Hepatocyte (in vitro differentiated cells): Measurements from ENCODE around the gene OSBPL2. TPM values are rescaled to one million over a fixed set of nuclear protein-coding genes. Genes with fewer than 3 reads are reported as not detected.
A peak's percentile ranks its signal among the peaks of the same experiment; 100 is the strongest.

ENCODE experiments used
- DNase-seq: peaks from one replicate; pipeline ENCODE4 v3.0.0-alpha.2; 2016; ENCODE audit warnings: low spot score
- H2AFZ ChIP-seq: fragments of 200-600 bp; sonication (generic); 2 replicates; pipeline ENCODE4 v1.6.0; 2016; ENCODE audit warnings: antibody characterized with exemption, mild to moderate bottlenecking
- H3K27ac ChIP-seq: fragments of 200-600 bp; sonication (generic); 2 replicates; pipeline ENCODE4 v1.5.1; 2016; ENCODE audit warnings: mild to moderate bottlenecking
- H3K27me3 ChIP-seq: fragments of 200-600 bp; sonication (generic); 2 replicates; pipeline ENCODE4 v1.6.1; 2016
- H3K36me3 ChIP-seq: fragments of 200-600 bp; sonication (generic); replicated peaks from 2 replicates; pipeline ENCODE4 v1.5.1; 2016; ENCODE audit warnings: low read depth; ENCODE audit not compliant: insufficient read depth
- H3K4me1 ChIP-seq: fragments of 200-600 bp; sonication (generic); 2 replicates; pipeline ENCODE4 v1.5.1; 2016; ENCODE audit warnings: mild to moderate bottlenecking, moderate library complexity; ENCODE audit not compliant: insufficient read depth
- H3K4me2 ChIP-seq: fragments of 200-600 bp; sonication (generic); 2 replicates; pipeline ENCODE4 v1.6.0; 2016
- H3K4me3 ChIP-seq: fragments of 200-600 bp; sonication (generic); 2 replicates; pipeline ENCODE4 v1.5.1; 2016; ENCODE audit warnings: mild to moderate bottlenecking
- H3K79me2 ChIP-seq: fragments of 200-600 bp; sonication (generic); 2 replicates; pipeline ENCODE4 v1.6.0; 2017; ENCODE audit warnings: mild to moderate bottlenecking
- H3K9me2 ChIP-seq: fragments of 200-600 bp; sonication (generic); replicated peaks from 2 replicates; pipeline ENCODE4 v1.6.0; 2017; ENCODE audit warnings: mild to moderate bottlenecking; ENCODE audit not compliant: insufficient read depth
- H3K9me3 ChIP-seq: fragments of 200-600 bp; sonication (generic); 2 replicates; pipeline ENCODE4 v1.5.1; 2016; ENCODE audit warnings: low read depth, mild to moderate bottlenecking
- H4K20me1 ChIP-seq: fragments of 200-600 bp; sonication (generic); 2 replicates; pipeline ENCODE4 v1.6.0; 2016; ENCODE audit warnings: mild to moderate bottlenecking; ENCODE audit not compliant: insufficient read depth, poor library complexity, severe bottlenecking
- EZH2 ChIP-seq: fragments of 200-600 bp; sonication (generic); IDR thresholded peaks from 2 replicates; pipeline ENCODE4 v1.6.1; 2016; ENCODE audit warnings: antibody characterized with exemption, mild to moderate bottlenecking, borderline replicate concordance
- EZH2phosphoT487 ChIP-seq: fragments of 200-600 bp; sonication (generic); IDR thresholded peaks from one replicate; pipeline ENCODE4 v1.6.1; 2018; ENCODE audit warnings: antibody characterized with exemption, mild to moderate bottlenecking, low read depth, moderate library complexity; ENCODE audit not compliant: unreplicated experiment, severe bottlenecking
- WGBS: methylation state at CpG from one replicate; pipeline ENCODE4 v1.1.6; 2016; ENCODE audit warnings: low lambda C conversion rate; ENCODE audit errors: missing lambda C conversion rate; 5-methylcytosine and 5-hydroxymethylcytosine counted together
- polyA plus RNA-seq: library from polyadenylated mRNA; unstranded; fragments of >200 nt; fragmentation: Nextera tagmentation; extraction: Ambion mirVana; gene quantifications from 2 replicates; pipeline ENCODE4 v1.2.1, GENCODE V29; 2016
- total RNA-seq: library from RNA; depleted of rRNA; stranded (reverse); fragments of >200 nt; gene quantifications from 2 replicates; pipeline ENCODE4 v1.2.3, GENCODE V29; 2014
- TF ChIP-seq, protein P1 (sequence below): fragments of 200-600 bp; sonication (generic); IDR thresholded peaks from 2 replicates; pipeline ENCODE4 v1.5.1; 2016; ENCODE audit warnings: antibody characterized with exemption, mild to moderate bottlenecking; ENCODE audit not compliant: poor library complexity

Gene OSBPL2
- total RNA-seq (37.0 and 40.5 TPM in 2 replicates), polyA plus RNA-seq (39.6 and 45.9 TPM in 2 replicates)

DNA sequence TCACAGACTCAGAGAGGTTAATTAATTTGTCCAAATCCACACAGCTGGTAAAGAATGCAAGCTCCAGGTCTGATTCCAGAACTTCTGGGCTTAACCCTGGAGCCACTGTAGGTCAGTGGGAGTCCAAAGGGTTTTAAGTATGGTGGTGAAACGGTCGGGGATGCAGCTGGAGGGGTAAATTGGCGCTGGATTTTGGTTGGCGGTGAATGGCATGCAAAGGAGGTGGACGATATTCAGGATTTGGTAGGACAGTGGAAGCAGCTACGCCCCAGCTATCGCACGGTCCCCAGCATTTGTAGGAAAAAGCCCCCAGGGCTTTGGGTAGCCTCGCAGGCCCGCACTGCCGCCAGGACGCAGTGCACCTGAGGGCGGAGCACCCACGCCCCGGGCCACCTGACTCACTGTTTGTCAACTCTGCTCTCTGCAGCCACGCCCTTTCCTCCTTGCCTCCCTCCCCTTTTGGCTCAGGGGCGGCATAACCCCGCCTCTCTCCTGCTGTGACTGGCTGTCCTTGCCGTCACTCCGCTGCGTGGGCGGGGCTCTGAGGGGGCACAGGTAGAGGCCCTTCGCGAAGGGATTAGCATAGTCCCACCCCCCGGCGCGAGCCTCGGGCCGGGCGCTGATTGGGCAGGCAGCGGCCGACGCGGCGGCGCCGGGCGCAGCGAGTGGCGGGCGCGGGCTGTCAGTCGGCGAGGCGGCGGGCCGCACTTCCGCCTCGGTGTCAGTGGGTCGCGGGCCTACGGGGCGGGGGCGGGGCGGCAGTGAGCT is at the start of gene OSBPL2:
Gene OSBPL2, plus strand, starts transcription at position 721 of the 768 bp plus-strand sequence. CDS start 17,664 bp downstream, outside the sequence.
- Histone ChIP-seq H3K36me3 (no peaks in the 10 kb centered on the region), H2AFZ (peak within 1 kb of the TSS; percentile 59), H3K9me3 (no peaks in the 10 kb centered on the region), H3K27ac (peak within 1 kb of the TSS; percentile 91), H3K4me2 (peak within 1 kb of the TSS; percentile 94), H3K4me1 (peaks cover 10% of the 10 kb centered on the region), H4K20me1 (peaks cover 40% of the 10 kb centered on the region), H3K79me2 (peaks cover 44% of the 10 kb centered on the region), H3K27me3 (no peaks in the 10 kb centered on the region), H3K9me2 (no peaks in the 10 kb centered on the region), H3K4me3 (peak within 1 kb of the TSS; percentile 81)
- peak; percentile 100 for DNase-seq
- TF ChIP-seq EZH2phosphoT487 (no peak), EZH2 (no peak)
- TF ChIP-seq, protein P1, sequence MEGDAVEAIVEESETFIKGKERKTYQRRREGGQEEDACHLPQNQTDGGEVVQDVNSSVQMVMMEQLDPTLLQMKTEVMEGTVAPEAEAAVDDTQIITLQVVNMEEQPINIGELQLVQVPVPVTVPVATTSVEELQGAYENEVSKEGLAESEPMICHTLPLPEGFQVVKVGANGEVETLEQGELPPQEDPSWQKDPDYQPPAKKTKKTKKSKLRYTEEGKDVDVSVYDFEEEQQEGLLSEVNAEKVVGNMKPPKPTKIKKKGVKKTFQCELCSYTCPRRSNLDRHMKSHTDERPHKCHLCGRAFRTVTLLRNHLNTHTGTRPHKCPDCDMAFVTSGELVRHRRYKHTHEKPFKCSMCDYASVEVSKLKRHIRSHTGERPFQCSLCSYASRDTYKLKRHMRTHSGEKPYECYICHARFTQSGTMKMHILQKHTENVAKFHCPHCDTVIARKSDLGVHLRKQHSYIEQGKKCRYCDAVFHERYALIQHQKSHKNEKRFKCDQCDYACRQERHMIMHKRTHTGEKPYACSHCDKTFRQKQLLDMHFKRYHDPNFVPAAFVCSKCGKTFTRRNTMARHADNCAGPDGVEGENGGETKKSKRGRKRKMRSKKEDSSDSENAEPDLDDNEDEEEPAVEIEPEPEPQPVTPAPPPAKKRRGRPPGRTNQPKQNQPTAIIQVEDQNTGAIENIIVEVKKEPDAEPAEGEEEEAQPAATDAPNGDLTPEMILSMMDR, result no peak
- 4% methylated on average over 45 of the region's 55 CpGs for WGBS

DNA sequence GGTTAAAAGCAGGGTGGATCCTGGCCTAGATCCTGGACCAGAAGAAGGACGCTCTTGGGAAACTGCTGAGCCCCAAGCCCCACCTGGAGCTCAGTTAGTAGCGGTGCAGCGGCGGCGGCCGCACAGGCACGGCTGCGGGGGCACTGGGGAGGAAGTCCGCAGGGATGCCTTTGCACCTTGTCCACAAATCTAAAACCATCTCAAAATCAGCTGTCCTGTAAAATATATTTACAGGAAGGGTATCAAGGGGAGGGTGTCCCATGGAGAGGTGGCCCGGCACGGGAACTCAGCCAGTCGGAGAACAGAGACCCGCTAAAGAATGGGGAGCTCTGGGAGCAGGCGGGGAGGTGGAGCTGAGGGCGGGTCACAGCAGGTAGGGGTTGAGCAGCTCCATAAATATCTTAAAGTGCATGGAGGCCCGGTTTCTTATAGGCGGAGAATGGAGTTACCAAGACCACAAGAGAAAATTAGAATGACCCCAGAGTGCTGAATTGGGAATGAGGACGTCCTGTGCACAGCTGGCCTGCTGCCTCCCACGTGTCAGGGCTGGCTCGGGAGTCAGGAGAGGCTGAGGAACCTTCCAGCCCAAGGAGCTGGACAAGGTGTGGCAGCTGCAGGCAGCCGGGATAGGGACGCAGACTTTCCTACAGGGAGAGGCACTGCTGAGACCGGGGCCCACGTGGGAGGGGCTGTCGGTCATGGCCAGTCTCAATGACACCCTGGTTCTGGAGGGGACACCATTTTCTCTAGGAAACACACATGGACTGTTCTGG is 47.5 kb upstream of the OSBPL2 start:
- H3K79me2 ChIP-seq, result peaks cover 46% of the 10 kb centered on the region
- no peaks in the 10 kb centered on the region for H3K9me3 ChIP-seq
- H4K20me1 ChIP-seq, result no peaks in the 10 kb centered on the region
- TF ChIP-seq EZH2phosphoT487, result no peak
- no peak for TF ChIP-seq EZH2
- TF ChIP-seq, protein P1, result no peak
- no peaks in the 10 kb centered on the region for H3K9me2 ChIP-seq
- no peak overlapping the region for H3K4me3 ChIP-seq
- H3K36me3 ChIP-seq, result no peaks in the 10 kb centered on the region
- no peak overlapping the region for H3K4me2 ChIP-seq
- peaks cover 3% of the 10 kb centered on the region for H3K4me1 ChIP-seq
- H3K27me3 ChIP-seq, result no peaks in the 10 kb centered on the region
- H3K27ac ChIP-seq, result no peak overlapping the region
- WGBS, result 95% methylated on average over 25 of the region's 25 CpGs
- no peak for DNase-seq
- H2AFZ ChIP-seq, result no peak overlapping the region

DNA sequence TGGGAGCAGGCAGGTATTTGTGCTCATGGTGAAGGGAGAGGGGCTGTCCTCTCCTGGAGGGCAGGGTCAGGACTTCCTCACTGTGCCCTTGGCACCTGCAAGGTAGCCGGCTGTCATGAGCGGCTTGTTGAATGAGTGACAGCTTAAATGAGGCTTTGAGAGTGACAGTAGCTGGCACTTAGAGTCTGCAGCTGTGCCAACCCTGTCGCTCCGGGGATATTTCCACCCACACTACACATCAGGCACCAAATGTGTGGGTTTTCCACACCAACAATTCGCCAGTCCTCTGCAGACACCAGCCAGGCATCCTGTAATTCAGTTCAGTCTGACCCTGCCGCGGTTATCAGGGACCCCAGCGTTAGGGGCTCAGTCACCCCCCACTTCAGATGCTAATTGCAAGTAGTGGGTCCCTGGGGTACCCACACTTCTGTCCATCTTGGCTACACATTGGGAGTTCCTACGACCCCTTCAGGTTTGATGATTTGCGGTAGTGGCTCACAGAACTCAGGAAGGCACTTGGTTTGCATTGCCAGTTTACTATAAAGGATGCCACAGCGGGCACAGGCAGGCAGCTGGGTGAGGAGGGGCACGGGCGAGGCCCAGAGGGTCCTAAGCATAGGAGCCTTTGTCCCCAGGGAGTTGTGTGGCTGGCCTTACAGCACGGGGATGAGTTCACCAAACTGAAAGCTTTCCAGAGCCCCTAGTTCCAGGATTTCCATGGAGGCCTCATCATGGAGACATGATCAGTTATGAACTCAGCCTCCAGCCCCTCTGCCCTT is 46.4 kb upstream of the OSBPL2 start:
- Histone ChIP-seq H2AFZ (no peak overlapping the region), H3K27me3 (no peaks in the 10 kb centered on the region), H3K9me3 (no peaks in the 10 kb centered on the region), H3K4me2 (no peak overlapping the region), H3K27ac (no peak overlapping the region), H3K36me3 (no peaks in the 10 kb centered on the region), H3K79me2 (peaks cover 36% of the 10 kb centered on the region), H4K20me1 (no peaks in the 10 kb centered on the region), H3K4me1 (peaks cover 1% of the 10 kb centered on the region), H3K9me2 (no peaks in the 10 kb centered on the region), H3K4me3 (no peak overlapping the region)
- TF ChIP-seq EZH2, result no peak
- TF ChIP-seq EZH2phosphoT487, result no peak
- TF ChIP-seq, protein P1, result no peak
- 95% methylated on average over 14 of the region's 14 CpGs for WGBS
- DNase-seq, result no peak
